Measurements from ENCODE around the gene STAP1.

The STAP1 gene

GRCh38 chr4:67555447-67555846 lies 3.1 kb upstream of the STAP1 start:
- no peak for DNase-seq (ENCODE audit: low spot score)

GRCh38 chr4:67556436-67556835 lies 2.1 kb upstream of the STAP1 start:
- no peak for DNase-seq (ENCODE audit: low spot score)

- no peak for DNase-seq (ENCODE audit: low spot score)
These were observed 6.8 kb downstream of the STAP1 start for GRCh38 chr4:67565284-67565683.

GRCh38 chr4:67566335-67566734 lies 7.8 kb downstream of the STAP1 start:
- DNase-seq (ENCODE audit: low spot score), result no peak

GRCh38 chr4:67568820-67569219 lies 10.3 kb downstream of the STAP1 start:
- no peak for DNase-seq (ENCODE audit: low spot score)

GRCh38 chr4:67570537-67570936 lies 12.0 kb downstream of the STAP1 start:
- no peak for DNase-seq (ENCODE audit: low spot score)

- no peak for DNase-seq (ENCODE audit: low spot score)
These were observed 13.4 kb downstream of the STAP1 start for GRCh38 chr4:67571975-67572374.

GRCh38 chr4:67573193-67573592 lies 14.7 kb downstream of the STAP1 start:
- DNase-seq (ENCODE audit: low spot score), result no peak

GRCh38 chr4:67575232-67576058 lies 16.9 kb downstream of the STAP1 start:
- no peak for DNase-seq (ENCODE audit: low spot score)

- no peak for DNase-seq (ENCODE audit: low spot score)
These were observed 17.5 kb downstream of the STAP1 start for GRCh38 chr4:67576059-67576466.

- DNase-seq (ENCODE audit: low spot score), result no peak
These were observed 18.0 kb downstream of the STAP1 start for GRCh38 chr4:67576538-67576937.

- no peak for DNase-seq (ENCODE audit: low spot score)
These were observed 22.1 kb downstream of the STAP1 start for GRCh38 chr4:67580577-67580976.

- no peak for DNase-seq (ENCODE audit: low spot score)
These were observed 22.8 kb downstream of the STAP1 start for GRCh38 chr4:67581208-67581857.

- no peak for DNase-seq (ENCODE audit: low spot score)
These were observed 23.4 kb downstream of the STAP1 start for GRCh38 chr4:67581913-67582312.

GRCh38 chr4:67584496-67584895 lies 26.0 kb downstream of the STAP1 start:
- DNase-seq (ENCODE audit: low spot score), result no peak

GRCh38 chr4:67587156-67587555 lies 28.6 kb downstream of the STAP1 start:
- DNase-seq (ENCODE audit: low spot score), result no peak

GRCh38 chr4:67593741-67594175 lies 35.2 kb downstream of the STAP1 start:
- no peak for DNase-seq (ENCODE audit: low spot score)

- no peak for DNase-seq (ENCODE audit: low spot score)
These were observed 44.9 kb downstream of the STAP1 start for GRCh38 chr4:67603310-67604028.

- no peak for DNase-seq (ENCODE audit: low spot score)
These were observed 45.5 kb downstream of the STAP1 start for GRCh38 chr4:67604029-67604381.

GRCh38 chr4:67604749-67605148 lies 46.2 kb downstream of the STAP1 start:
- no peak for DNase-seq (ENCODE audit: low spot score)

- DNase-seq (ENCODE audit: low spot score), result no peak
These were observed 49.5 kb downstream of the STAP1 start for GRCh38 chr4:67608027-67608426.

- no peak for DNase-seq (ENCODE audit: low spot score)
These were observed 55.7 kb downstream of the STAP1 start for GRCh38 chr4:67614186-67614585.

- no peak for DNase-seq (ENCODE audit: low spot score)
These were observed 56.6 kb downstream of the STAP1 start for GRCh38 chr4:67615119-67615518.
